ENCODE results near the gene CTSW.
"Not testable (repeated sequence)": the region's sequence is repeated elsewhere in the genome, so short reads cannot be mapped to it uniquely, and the experiment has no call there.

CTSW gene

GRCh38 chr11:65879617-65880016, at the start of gene CTSW:
Gene CTSW, plus strand, starts transcription at chr11:65879837. Its CDS starts 18 bp downstream, at chr11:65879855.
- no peak for DNase-seq

GRCh38 chr11:65832231-65832630, 47.4 kb upstream of the CTSW start:
- not testable (repeated sequence) for DNase-seq

DNA sequence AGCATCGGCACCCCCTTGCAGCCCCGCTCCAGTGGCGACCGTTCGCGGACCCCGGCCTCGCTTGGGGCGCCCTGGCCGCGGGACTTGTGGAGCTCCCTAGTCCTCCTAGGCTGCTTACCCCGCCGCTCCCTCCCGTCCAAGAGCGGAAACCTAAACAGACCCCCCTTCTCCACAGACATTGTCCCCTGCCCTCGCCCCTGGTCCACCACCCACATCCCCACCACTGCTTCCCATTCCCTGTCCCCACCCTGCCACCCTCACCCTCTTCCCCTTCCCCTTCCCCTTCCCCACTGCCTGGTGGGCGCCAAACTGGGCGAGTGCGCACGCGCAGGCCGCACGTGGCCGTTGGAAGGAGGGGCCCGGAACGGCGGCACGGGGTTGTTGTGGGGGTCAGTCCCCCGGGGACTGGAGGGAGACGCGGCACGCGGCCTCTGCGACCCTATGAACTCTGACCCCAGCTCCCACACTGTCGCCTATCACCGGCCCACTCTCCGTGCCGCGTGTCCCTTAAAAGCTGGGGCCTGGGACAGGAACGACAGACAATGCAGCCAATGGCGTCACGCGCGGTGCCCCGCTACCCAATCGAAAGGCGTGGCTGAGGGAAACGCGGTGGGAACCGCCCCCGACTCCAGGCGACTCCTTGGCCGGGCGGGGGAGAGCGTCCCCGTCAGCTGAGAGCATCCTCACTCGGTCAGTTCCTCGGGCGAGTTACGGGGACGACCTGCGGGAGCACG, 46.2 kb upstream of the CTSW start, which contains the start of gene SNX32:
SNX32 (plus strand) TSS at position 667 of the 734 bp plus-strand sequence. CDS start 103 bp downstream, outside the sequence.
- peak; percentile 54 to 95 (median 90) for DNase-seq

- DNase-seq, result no peak
Measured at GRCh38 chr11:65834202-65834601, 45.4 kb upstream of the CTSW start.

- no peak for DNase-seq
Measured at GRCh38 chr11:65842144-65842543, 37.5 kb upstream of the CTSW start.

DNA sequence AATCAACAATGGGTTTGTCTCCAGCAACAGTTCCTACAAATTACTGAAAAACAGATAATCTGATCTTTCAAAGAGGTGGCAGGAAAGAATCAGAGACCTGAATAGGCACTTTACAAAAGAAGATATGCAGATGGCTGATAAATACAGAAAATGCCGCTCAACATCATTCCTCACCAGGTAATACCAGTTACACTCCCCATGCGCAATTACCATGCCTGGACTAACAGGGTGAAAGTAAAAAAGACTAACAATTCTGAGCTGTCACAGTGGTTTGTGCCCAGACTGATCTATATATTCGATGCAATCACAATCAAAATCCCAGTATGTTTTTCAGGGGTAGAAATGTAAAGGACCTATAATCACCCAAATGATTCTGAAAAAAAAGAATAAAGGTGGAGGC, 35.8 kb upstream of the CTSW start:
- DNase-seq, result no peak

GRCh38 chr11:65844231-65844872, 35.3 kb upstream of the CTSW start:
- DNase-seq, result no peak

- DNase-seq, result no peak
Measured at GRCh38 chr11:65847746-65848145, 31.9 kb upstream of the CTSW start.

DNA sequence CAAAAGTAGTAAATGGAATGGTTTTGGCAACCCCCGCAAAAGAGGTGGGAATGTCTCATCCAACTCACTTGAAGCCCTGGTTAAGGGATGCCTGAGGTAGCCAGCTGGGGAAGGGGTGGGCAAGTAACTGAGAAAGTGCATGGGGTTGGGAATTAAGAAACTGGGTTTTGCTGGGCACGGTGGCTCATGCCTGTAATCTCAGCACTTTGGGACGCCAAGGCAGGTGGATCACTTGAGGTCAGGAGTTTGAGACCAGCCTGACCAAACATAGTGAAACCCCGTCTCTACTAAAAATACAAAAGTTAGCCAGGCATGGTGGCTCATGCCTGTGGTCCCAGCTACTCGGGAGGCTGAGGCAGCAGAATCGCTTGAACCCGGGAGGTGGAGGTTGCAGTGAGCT, 30.9 kb upstream of the CTSW start:
- not testable (repeated sequence) for DNase-seq

GRCh38 chr11:65849366-65849765, 30.3 kb upstream of the CTSW start:
- no peak for DNase-seq

GRCh38 chr11:65849771-65850216, 29.8 kb upstream of the CTSW start:
- DNase-seq, result no peak

DNA sequence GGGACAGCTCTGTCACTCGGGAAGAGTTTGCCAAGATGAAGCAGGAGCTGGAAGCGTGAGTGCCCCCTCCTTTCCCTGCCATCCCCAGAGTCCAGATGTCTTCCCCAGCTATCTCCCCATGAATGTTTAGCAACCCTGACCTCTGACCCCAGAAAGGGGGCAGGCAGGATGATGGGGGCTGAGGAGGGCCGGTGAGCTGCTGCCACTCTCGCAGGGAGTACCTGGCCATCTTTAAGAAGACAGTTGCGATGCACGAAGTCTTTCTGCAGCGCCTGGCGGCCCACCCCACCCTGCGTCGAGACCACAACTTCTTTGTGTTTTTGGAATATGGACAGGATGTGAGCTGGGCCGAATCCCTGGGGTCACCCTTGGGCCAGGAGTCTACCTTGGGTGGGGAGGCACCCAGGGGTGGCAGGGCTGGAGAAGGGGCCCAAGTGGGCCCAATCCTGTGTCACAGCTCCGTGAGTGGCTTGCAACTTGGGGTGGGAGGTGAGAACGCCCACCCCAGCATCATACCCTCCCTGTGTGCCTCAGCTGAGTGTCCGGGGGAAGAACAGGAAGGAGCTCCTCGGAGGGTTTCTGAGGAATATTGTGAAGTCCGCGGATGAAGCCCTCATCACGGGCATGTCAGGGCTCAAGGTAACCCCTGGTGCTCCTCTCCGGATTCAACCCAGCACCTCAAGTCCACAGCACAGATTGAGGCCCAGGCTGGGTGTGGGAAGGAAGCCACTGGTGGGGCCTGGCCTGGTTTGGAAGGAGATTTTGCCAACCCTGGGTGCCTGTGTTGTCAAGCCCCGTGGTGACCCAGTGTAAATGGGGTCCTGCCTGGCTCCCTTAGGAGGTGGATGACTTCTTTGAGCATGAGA, 29.2 kb upstream of the CTSW start:
- DNase-seq, result no peak

- DNase-seq, result no peak
Measured at GRCh38 chr11:65851083-65851579, 28.5 kb upstream of the CTSW start.

- DNase-seq, result no peak
Measured at GRCh38 chr11:65851811-65852507, 27.7 kb upstream of the CTSW start.

GRCh38 chr11:65852508-65853245, 27.0 kb upstream of the CTSW start:
- DNase-seq, result no peak

- DNase-seq, result no peak
Measured at GRCh38 chr11:65853246-65853979, 26.2 kb upstream of the CTSW start.

GRCh38 chr11:65854161-65854592, 25.5 kb upstream of the CTSW start:
- no peak for DNase-seq

DNA sequence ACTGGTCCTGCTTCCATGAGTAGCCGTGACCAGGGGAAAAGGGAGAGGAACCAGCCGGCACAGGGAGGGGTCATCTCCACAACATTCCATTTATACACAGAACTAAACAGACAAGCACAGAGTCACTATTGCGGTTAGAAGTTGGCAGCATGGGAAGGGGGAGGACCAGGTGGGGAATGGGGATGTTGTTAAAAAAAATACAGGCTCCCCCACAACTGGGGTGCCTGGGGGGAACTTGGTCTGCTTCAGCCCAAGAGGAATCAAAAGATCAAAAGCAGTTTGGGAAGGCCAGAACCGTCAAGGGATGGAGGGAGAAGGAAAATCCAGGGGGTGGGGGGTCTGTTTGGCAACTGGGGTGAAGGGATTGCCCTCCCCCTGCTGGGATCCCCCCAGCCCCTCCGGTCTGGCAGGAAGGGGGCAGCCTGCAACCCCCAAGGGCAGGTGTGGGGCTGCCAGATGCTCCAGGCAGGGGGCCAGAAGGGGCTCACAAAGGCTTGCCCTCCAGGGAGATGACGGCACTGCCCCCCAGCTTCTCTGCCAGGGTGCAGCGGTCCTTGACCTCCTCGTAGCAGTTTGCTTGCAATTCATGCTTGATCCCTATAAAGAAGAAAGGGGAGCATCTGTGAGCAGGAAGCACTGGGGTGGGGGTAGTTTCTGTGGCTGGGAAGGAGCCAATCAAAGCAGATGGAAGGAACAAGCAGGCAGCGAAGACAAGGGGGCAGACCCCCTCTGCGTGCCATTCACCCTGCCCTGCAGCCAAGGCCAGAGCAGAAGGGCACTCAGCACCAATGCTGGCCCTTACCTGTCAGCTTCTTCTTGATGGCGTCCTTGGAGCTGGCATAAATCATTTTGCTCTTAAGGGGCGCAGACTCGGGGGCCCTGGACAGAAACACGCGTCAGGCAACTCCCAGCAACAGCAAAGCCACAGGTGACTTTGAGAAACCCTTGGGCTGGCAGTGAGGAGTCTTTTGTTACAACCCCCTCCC, 24.5 kb upstream of the CTSW start:
- DNase-seq, result no peak

GRCh38 chr11:65855927-65856363, 23.7 kb upstream of the CTSW start:
- DNase-seq, result no peak
